PC-3 (cell line): ENCODE measurements around the gene VTA1. TPM values are rescaled to one million over a fixed set of nuclear protein-coding genes. Genes with fewer than 3 reads are reported as not detected.

Experiments
- ATAC-seq: fragments of 200-7000 bp; cut with Tn5 transposase; 2 replicates; pipeline ENCODE4 v1.9.1; 2020; ENCODE audit warnings: mild to moderate bottlenecking, moderate library complexity
- BruUV-seq: library from RNA; stranded (reverse); fragments of 400-500 nt; replicated peaks from 2 replicates; lab custom pipeline; 2021; lab: Mats Ljungman, UMichigan
- CTCF ChIA-PET: fragments of 300-600 bp; sonication (Branson Sonifier 250); formaldehyde crosslinking; loops from one replicate; lab custom pipeline; 2022; ENCODE audit warnings: antibody characterized with exemption; lab: Charles Lee
- POLR2A ChIA-PET: fragments of 300-600 bp; sonication (Branson Sonifier 250); formaldehyde crosslinking; loops from one replicate; lab custom pipeline; 2022; ENCODE audit warnings: antibody characterized with exemption; ENCODE audit not compliant: unreplicated experiment; lab: Charles Lee
- DNase-seq: peaks from one replicate; pipeline ENCODE4 v3.0.0-alpha.2; 2015
- H2AFZ ChIP-seq: fragments of 300-600 bp; sonication (generic); 2 replicates; pipeline ENCODE4 v1.6.0; 2016; ENCODE audit warnings: antibody characterized with exemption, low read length
- H3F3A ChIP-seq: fragments of 300-600 bp; sonication (generic); one replicate; pipeline ENCODE4 v1.6.0; 2017; ENCODE audit warnings: antibody characterized with exemption, low read length, control low read depth, mild to moderate bottlenecking; ENCODE audit not compliant: unreplicated experiment
- H3K27ac ChIP-seq: fragments of 300-600 bp; sonication (generic); 2 replicates; pipeline ENCODE4 v1.5.1; 2016; ENCODE audit warnings: mild to moderate bottlenecking, low read length
- H3K27me3 ChIP-seq: fragments of 300-600 bp; sonication (generic); 2 replicates; pipeline ENCODE4 v1.6.1; 2016; ENCODE audit warnings: low read length, mixed read lengths
- H3K36me3 ChIP-seq: fragments of 300-600 bp; sonication (generic); 2 replicates; pipeline ENCODE4 v1.6.1; 2016; ENCODE audit warnings: low read depth, mixed run types, low read length, mixed read lengths
- H3K4me1 ChIP-seq: fragments of 300-600 bp; sonication (generic); 2 replicates; pipeline ENCODE4 v1.5.1; 2016; ENCODE audit warnings: low read length; ENCODE audit not compliant: insufficient read depth
- H3K4me2 ChIP-seq: fragments of 300-600 bp; sonication (generic); 2 replicates; pipeline ENCODE4 v1.6.0; 2016; ENCODE audit warnings: low read length
- H3K4me3 ChIP-seq: fragments of 300-600 bp; sonication (generic); 2 replicates; pipeline ENCODE4 v1.5.1; 2016; ENCODE audit warnings: mild to moderate bottlenecking, low read length, mixed read lengths
- H3K79me2 ChIP-seq: fragments of 300-600 bp; sonication (generic); 2 replicates; pipeline ENCODE4 v1.6.1; 2017; ENCODE audit warnings: low read length, mixed read lengths
- H3K9ac ChIP-seq: fragments of 300-600 bp; sonication (generic); 2 replicates; pipeline ENCODE4 v1.6.0; 2016; ENCODE audit warnings: mild to moderate bottlenecking, low read length
- H3K9me2 ChIP-seq: fragments of 300-600 bp; sonication (generic); replicated peaks from 2 replicates; pipeline ENCODE4 v1.6.1; 2016; ENCODE audit warnings: mixed run types, low read length, mixed read lengths
- H3K9me3 ChIP-seq: fragments of 300-600 bp; sonication (generic); 2 replicates; pipeline ENCODE4 v1.6.1; 2016; ENCODE audit warnings: low read length, mixed read lengths
- H4K20me1 ChIP-seq: fragments of 300-600 bp; sonication (generic); 2 replicates; pipeline ENCODE4 v1.6.1; 2016; ENCODE audit warnings: low read length, mixed read lengths
- EZH2 ChIP-seq: fragments of 300-600 bp; sonication (generic); IDR thresholded peaks from one replicate; pipeline ENCODE4 v1.6.1; 2017; ENCODE audit warnings: antibody characterized with exemption, mild to moderate bottlenecking, low read length; ENCODE audit not compliant: unreplicated experiment
- EZH2phosphoT487 ChIP-seq: fragments of 300-600 bp; sonication (generic); IDR thresholded peaks from 2 replicates; pipeline ENCODE4 v1.6.1; 2018; ENCODE audit warnings: mild to moderate bottlenecking, antibody characterized with exemption, low read length, borderline replicate concordance
- intact Hi-C: fragments of 100-400 bp; cut with micrococcal nuclease; formaldehyde crosslinking; loops from 2 replicates; pipeline ENCODE4 v1.9.0; 2023
- total RNA-seq: library from RNA; depleted of rRNA; stranded (reverse); fragments of >200 nt; gene quantifications from 2 replicates; pipeline ENCODE4 v1.2.3, GENCODE V29; 2014
- TF ChIP-seq, protein P1 (sequence below): fragments of 300-600 bp; sonication (generic); conservative IDR thresholded peaks from 2 replicates; pipeline ENCODE4 v1.5.1; 2017; ENCODE audit warnings: antibody characterized with exemption, low read depth, mild to moderate bottlenecking, low read length

The VTA1 gene
- total RNA-seq, 1 experiment from 2014 or later, result 38.6 TPM

- H3K4me3 ChIP-seq, result no peak overlapping the region
- CTCF ChIA-PET, result no interaction called here
- no peak overlapping the region for H3K9ac ChIP-seq
- H3K27ac ChIP-seq, result no peak overlapping the region
- TF ChIP-seq, protein P1, sequence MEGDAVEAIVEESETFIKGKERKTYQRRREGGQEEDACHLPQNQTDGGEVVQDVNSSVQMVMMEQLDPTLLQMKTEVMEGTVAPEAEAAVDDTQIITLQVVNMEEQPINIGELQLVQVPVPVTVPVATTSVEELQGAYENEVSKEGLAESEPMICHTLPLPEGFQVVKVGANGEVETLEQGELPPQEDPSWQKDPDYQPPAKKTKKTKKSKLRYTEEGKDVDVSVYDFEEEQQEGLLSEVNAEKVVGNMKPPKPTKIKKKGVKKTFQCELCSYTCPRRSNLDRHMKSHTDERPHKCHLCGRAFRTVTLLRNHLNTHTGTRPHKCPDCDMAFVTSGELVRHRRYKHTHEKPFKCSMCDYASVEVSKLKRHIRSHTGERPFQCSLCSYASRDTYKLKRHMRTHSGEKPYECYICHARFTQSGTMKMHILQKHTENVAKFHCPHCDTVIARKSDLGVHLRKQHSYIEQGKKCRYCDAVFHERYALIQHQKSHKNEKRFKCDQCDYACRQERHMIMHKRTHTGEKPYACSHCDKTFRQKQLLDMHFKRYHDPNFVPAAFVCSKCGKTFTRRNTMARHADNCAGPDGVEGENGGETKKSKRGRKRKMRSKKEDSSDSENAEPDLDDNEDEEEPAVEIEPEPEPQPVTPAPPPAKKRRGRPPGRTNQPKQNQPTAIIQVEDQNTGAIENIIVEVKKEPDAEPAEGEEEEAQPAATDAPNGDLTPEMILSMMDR, result no peak
- no TSS peak for BruUV-seq
- no peaks in the 10 kb centered on the region for H3K9me2 ChIP-seq
- peaks cover 75% of the 10 kb centered on the region for H3K79me2 ChIP-seq
- no peak for ATAC-seq
- no peak overlapping the region for H3K4me2 ChIP-seq
- H3K4me1 ChIP-seq, result peaks cover 16% of the 10 kb centered on the region; the same call in 1 of the 2 replicates
- H4K20me1 ChIP-seq, result 0 out of 2 replicates have a peak, but pooled peaks cover 4% of the 10 kb centered on the region
- no peaks in the 10 kb centered on the region for H3K27me3 ChIP-seq
- H3F3A ChIP-seq, result peaks cover 3% of the 10 kb centered on the region
- peaks cover 4% of the 10 kb centered on the region; the same call in 1 of the 2 replicates for H3K36me3 ChIP-seq
- DNase-seq, result no peak
- H2AFZ ChIP-seq, result no peak overlapping the region
- no peaks in the 10 kb centered on the region for H3K9me3 ChIP-seq
- intact Hi-C loops, result loop anchor here (5.0 kb wide), 1 partner anchor 140 kb away; the partner anchor contains the start of gene ADGRG6
- POLR2A ChIA-PET, result no interaction called here
Measured at GRCh38 chr6:142162780-142163179, 15.7 kb downstream of the VTA1 start.

GRCh38 chr6:142165227-142165626 is 18.2 kb downstream of the VTA1 start:
- no peak overlapping the region for H3K4me2 ChIP-seq
- no peaks in the 10 kb centered on the region for H3K27me3 ChIP-seq
- no peak overlapping the region for H3K9ac ChIP-seq
- no peaks in the 10 kb centered on the region for H3K9me3 ChIP-seq
- H3K4me3 ChIP-seq, result no peak overlapping the region
- DNase-seq (no peak), ATAC-seq (no peak)
- no peak overlapping the region for H3K27ac ChIP-seq
- peaks cover 15% of the 10 kb centered on the region; the same call in 1 of the 2 replicates for H3K4me1 ChIP-seq
- 0 out of 2 replicates have a peak, but pooled peaks cover 4% of the 10 kb centered on the region for H4K20me1 ChIP-seq
- H2AFZ ChIP-seq, result no peak overlapping the region
- intact Hi-C loops, result no loop called here
- no peak for TF ChIP-seq EZH2
- TF ChIP-seq EZH2phosphoT487, result no peak
- TF ChIP-seq, protein P1, result no peak
- POLR2A ChIA-PET, result no interaction called here
- no TSS peak for BruUV-seq
- H3K36me3 ChIP-seq, result peaks cover 4% of the 10 kb centered on the region; the same call in 1 of the 2 replicates
- peaks cover 3% of the 10 kb centered on the region for H3F3A ChIP-seq
- no peaks in the 10 kb centered on the region for H3K9me2 ChIP-seq
- H3K79me2 ChIP-seq, result peaks cover 54% of the 10 kb centered on the region
- CTCF ChIA-PET, result no interaction called here

- Histone ChIP-seq H2AFZ (no peak overlapping the region), H4K20me1 (0 out of 2 replicates have a peak, but pooled peaks cover 4% of the 10 kb centered on the region), H3K36me3 (peaks cover 4% of the 10 kb centered on the region), H3K9me3 (no peaks in the 10 kb centered on the region), H3K4me3 (no peak overlapping the region), H3K27me3 (no peaks in the 10 kb centered on the region), H3F3A (peaks cover 3% of the 10 kb centered on the region), H3K9me2 (no peaks in the 10 kb centered on the region), H3K79me2 (peaks cover 36% of the 10 kb centered on the region), H3K9ac (no peak overlapping the region), H3K4me2 (no peak overlapping the region), H3K4me1 (no peaks in the 10 kb centered on the region), H3K27ac (no peak overlapping the region)
- no TSS peak for BruUV-seq
- ChIA-PET POLR2A (no interaction called here), CTCF (no interaction called here)
- ATAC-seq (no peak), DNase-seq (no peak)
- TF ChIP-seq EZH2 (no peak), EZH2phosphoT487 (no peak)
- TF ChIP-seq, protein P1, result no peak
- intact Hi-C loops, result no loop called here
Measured at GRCh38 chr6:142167071-142167470, 20.0 kb downstream of the VTA1 start.
